SK-N-MC (cell line): Measurements from ENCODE around the gene B4GALT6.

Source experiments
- EZH2 ChIP-seq: fragments of 200-600 bp; sonication (generic); IDR thresholded peaks from one replicate; pipeline ENCODE4 v1.6.1; 2017; ENCODE audit warnings: antibody characterized with exemption
- POLR2AphosphoS5 ChIP-seq: IDR thresholded peaks from 2 replicates; pipeline ENCODE4 v1.6.1; 2012; ENCODE audit warnings: mild to moderate bottlenecking, low read depth, low read length, borderline replicate concordance

DNA sequence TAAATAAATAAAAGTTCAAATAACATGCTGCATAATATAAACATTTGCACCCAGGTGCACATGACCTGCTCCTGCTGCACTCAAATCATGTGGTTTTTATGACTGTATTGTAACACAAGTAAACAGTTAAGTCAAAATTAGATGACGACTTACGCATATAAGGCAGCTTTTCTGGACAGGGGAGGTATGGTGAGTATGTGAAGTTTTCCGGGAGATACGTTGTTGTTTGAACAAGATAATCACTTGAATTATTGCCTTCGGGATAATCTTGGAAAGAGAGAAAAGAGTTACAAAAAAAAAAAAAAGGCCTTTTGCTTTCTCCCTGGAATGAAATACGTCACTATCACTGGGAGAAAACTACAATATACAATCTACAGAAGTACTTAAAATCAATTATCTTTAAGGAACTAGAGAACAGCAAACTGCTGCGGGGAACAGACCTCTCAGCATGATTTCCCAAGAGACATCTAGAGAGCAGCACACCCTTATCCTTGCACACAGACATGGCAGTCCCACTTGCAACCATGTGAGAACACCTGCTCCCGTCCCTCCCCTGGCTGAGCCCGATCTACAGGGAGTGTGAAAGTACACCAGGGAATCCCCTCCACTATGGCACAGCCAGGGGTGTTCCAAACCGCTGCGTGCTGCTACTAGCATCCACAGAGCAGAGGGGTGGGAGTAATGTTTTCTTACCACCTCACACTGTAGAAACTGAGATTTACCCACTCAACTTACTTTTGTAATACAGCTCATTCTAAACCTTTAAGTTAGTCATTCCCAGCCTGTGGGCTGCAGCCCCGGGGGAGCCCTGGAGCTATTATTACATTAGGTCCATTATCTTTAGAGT, 26.3 kb downstream of the B4GALT6 start:
- TF ChIP-seq POLR2AphosphoS5 (no peak), EZH2 (no peak)
